NCI-H2107 treated with DMSO at 0.1 percent for 48 hours (cell line): ENCODE results near the gene TUBA1C.

ENCODE experiments used
- DNase-seq: peaks from one replicate; lab custom pipeline; 2025; ENCODE audit not compliant: unreplicated experiment; lab: John Stamatoyannopoulos, UW

TUBA1C gene

DNA sequence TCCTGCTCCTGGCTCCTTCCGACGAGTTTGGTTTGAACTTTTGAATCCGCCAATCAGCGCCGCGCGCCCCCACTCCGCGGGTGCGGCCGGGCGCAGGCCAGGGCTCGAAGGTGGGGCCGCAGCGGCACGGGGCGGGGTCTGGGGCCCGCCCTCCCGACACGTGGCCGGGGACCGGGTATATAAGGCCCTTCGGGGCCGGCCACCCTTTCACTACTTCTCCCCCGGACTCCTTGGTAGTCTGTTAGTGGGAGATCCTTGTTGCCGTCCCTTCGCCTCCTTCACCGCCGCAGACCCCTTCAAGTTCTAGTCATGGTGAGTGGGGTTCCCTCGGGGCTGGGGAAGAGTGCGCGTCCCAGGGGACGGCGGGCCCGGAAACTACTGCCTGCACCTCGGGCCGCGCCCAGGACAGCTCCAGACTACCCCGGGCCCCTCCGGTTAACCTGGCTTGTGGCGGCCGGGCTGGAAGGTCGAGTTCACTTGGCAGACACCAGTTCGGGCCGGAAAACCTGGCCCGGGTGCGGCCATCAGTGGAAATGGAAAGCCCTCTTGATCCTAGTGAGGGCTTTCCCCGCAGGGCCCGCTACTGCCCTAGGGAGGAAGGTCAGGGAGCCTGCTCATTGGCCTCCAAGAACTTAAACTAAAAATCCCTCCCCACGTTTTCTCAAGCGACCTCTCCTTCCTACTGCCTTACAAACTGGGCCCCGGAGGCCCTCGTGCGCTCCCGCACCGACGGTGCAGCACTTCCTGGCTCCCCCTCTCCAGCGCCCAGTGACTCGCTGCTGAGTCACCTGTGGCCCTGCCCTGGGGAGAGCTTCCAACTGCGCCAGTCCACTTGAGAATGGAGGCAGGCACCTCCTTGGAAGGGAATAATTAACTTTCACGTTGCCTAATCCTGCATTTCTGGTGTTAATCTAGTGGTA lies at the start of gene TUBA1C:
TUBA1C (plus strand) TSS at position 210 of the 920 bp plus-strand sequence; CDS start at position 310, 100 bp downstream.
- peak; percentile 75 for DNase-seq

- DNase-seq: no peak
These were observed 45.4 kb upstream of the TUBA1C start for GRCh38 chr12:49219417-49220026.

- no peak for DNase-seq
These were observed 43.9 kb upstream of the TUBA1C start for GRCh38 chr12:49220972-49221371.

DNA sequence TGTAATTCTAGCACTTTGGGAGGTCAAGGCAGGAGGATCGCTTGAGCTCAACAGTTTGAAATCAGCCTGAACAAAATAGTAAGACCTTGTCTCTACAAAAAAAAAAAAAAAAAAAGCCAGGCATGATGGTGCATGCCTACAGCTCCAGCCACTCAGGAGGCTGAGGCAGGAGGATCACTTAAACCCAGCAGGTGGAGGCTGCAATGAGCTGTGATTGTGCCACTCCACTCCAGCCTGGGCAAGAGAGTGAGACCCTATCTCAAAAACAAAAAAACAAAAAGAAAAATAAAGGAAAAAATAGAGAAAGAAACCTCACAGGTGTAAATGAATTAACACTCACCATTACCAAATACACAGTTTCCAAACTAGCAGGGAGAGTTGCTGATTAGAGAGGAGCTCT lies 41.8 kb upstream of the TUBA1C start:
- no peak for DNase-seq

GRCh38 chr12:49223590-49224369 lies 41.1 kb upstream of the TUBA1C start:
- DNase-seq: no peak

- DNase-seq: no peak
These were observed 39.2 kb upstream of the TUBA1C start for GRCh38 chr12:49225576-49226166.

GRCh38 chr12:49227713-49228112 lies 37.2 kb upstream of the TUBA1C start:
- DNase-seq: peak; percentile 68

DNA sequence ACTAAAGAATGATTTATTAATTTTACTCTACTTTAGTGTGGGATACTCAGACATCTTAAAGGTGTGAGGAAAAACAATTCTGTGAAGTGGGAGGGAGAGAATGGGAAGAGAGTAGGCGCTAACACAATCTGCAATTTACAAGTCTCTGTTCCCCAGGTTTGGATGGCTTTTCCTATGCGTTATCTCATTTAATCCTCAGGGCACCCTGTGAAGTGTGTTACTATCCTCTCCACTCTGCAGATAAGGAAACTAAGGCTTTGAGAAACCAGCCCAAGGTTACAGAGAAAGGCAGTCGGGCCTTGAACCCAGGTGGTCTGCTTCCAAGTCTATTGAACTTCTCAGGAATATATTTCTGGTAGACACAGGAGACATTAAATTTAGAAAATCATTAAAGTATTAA lies 36.2 kb upstream of the TUBA1C start:
- no peak for DNase-seq

DNA sequence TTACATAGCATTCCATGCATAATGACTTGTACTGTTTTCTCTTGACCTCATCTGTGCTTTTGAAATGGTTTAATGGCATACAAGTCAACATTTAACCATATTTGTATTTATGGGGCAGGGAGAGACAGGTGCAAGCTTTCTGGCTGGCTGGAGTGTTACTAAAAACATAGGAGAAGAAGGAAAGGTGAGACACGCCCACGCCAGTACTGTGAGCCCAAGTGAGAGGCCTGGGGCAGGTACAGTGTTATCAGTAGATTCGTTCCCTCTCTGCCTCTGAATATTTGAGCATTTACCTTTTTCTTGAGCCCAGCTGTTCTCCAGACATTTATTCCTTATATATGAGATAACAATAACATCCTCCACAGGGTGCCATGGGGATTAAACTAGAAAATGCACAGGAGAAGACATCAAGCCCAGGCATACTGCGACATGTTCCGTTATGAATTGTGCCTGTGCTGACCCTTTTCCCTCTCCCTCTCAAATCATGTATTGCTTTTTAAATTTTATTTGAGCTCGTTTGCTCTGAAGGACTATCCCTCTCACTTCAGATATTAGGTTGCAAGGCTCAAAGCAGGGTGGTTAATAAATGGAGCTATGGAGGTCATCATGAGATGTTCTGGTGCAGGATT lies 34.6 kb upstream of the TUBA1C start:
- DNase-seq: peak; percentile 94

DNA sequence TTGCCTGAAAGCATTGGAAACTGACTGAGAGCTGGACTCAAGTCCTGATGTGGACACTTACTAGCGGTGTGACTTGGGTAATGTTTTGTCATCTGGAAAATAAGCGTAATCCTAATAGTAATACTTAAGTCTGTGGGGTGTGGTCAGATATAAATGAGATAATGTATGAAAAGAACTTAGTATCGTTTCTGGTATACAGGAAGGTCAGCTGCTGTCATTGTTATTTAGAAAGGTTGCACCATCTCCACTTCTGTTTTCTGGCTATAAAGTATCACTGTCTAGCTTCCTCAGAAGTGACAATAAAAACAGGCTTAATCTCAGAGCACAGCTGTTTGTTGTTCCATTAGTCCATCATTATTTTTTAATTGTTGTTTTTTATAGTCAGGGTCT lies 34.1 kb upstream of the TUBA1C start:
- DNase-seq: no peak

DNA sequence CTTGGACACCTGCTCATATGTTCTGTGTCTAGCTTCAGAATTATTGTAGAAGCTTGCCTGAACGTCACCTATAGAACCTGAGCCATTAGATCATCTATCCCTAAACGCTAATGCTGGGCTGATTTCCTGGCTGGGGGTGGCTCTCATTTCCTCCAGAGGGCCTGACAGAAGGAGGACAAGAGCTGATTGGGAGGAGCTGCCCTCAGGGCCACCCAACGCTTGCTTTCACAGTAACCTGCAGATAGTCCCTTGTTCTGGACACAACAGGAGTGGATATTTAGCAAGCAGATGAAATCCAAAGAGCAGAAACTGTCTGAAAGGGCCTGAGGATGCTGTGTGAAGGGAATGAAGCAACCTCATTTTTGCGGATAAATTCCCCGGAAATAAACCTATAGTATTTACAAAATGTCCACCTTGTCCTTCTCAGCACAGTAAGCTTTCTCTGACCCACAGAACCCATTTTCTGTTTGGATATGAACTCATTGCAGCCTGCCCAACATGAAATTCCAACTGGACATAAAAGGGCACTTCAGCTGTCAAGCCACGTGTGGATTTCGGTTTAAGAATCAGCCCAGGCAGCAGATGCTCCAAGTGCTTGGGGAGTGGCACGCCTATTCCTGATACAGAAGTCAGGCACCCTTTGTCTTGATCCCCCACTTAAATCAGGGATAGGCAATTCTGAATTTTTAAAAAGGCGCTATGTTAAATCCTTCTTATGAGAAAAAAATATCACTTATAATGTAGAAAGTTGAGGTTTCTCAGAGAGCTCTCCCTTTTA lies 32.8 kb upstream of the TUBA1C start:
- peak; percentile 87 for DNase-seq

GRCh38 chr12:49232940-49233841 lies 31.7 kb upstream of the TUBA1C start:
- DNase-seq: peak; percentile 86

DNA sequence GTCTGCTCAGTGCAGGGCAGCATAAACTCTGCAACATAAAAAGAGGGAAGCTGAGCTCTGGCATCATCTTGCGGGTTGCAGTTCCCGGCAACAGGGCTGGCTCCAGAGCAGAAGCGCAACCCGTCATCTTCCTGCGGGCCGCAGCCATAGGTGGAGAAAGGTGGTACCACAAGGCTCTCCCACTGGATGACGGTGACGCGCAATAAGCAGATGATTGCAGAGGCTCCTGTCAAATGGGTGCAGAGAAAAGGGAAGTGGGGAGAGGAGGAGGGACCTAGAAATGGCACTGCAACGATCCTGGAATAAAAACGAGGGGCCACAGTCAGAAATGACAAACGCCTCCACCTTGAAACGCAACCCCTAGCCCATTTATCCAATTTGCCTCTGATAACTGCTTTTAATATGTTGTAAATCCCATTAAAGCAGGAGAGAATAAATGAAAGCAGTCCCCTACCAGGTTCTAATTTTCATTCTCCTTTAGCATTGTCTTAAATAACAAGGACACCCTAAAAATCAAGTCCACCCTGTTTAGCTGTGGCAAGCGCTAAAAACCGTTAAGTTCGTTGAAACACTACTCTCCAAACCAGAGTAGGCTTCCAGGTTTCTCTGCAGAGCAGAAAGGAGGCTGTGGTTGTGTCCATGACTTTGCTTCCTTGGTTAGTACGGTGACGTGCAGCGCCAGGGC lies 30.9 kb upstream of the TUBA1C start:
- DNase-seq: peak; percentile 99

GRCh38 chr12:49236423-49236822 lies 28.5 kb upstream of the TUBA1C start:
- DNase-seq: no peak

GRCh38 chr12:49243631-49244030 lies 21.3 kb upstream of the TUBA1C start:
- DNase-seq: no peak

- no peak for DNase-seq
These were observed 20.7 kb upstream of the TUBA1C start for GRCh38 chr12:49244176-49244575.

GRCh38 chr12:49251357-49251756 lies 13.5 kb upstream of the TUBA1C start:
- no peak for DNase-seq

DNA sequence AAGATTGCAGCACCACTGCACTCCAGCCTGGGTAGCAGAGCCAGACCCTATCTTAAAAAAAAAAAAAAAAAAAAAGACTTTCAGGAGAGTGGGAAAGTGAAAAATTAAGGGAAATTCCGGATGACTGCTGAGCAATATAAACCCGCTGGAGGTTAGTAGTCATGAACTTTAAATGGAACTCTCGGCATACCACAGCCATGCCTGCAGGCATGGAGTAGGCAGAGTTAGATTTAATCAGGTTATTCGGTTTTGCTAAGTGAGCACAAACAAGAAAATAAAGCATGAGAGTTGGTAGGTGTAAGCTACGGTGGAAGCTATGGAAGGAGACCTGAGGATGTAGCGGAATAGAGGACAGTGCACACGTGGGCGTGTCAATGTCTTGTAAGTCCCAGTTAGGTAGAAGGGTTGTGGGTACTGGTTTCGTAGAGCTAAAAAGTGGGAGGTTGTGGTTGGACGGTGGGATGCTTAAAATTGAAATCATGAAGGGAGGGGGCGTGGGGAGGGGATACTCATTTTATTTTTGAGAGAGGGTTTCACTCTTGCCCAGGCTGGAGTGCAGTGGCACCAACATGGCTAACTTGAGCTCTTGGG lies 11.8 kb upstream of the TUBA1C start:
- no peak for DNase-seq
